Esophagus muscularis mucosa (tissue), 4 donors: ENCODE measurements around the gene MRPL58. TPM values are rescaled to one million over a fixed set of nuclear protein-coding genes. Genes with fewer than 3 reads are reported as not detected.
A peak's percentile ranks its signal among the peaks of the same experiment; 100 is the strongest.

ENCODE experiments used
- DNase-seq: peaks from one replicate; pipeline ENCODE4 v3.0.0-alpha.2; 2017; ENCODE audit errors: extremely low spot score
- H3K27ac ChIP-seq, 4 donors: fragments of 200-600 bp; sonication (generic); replicated peaks in 1 of 4; 1 replicate in 3 of 4; 2 replicates in 1 of 4; pipeline ENCODE4 v1.5.1; 2016 to 2019; ENCODE audit warnings: mild to moderate bottlenecking in 1 of 4
- H3K27me3 ChIP-seq, 4 donors: fragments of 200-600 bp; sonication (generic); one replicate each; pipeline versions ENCODE4 v1.5.1 to v1.6.0; 2016 to 2019
- H3K36me3 ChIP-seq, 4 donors: fragments of 200-600 bp; sonication (generic); one replicate each; pipeline ENCODE4 v1.5.1; 2016 to 2019
- H3K4me1 ChIP-seq, 4 donors: fragments of 200-600 bp; sonication (generic); one replicate each; pipeline ENCODE4 v1.5.1; 2016 to 2019
- H3K4me3 ChIP-seq, 4 donors: fragments of 200-600 bp; sonication (generic); 1 replicate in 2 of 4; 2 replicates in 2 of 4; pipeline ENCODE4 v1.5.1; 2016 to 2019; ENCODE audit warnings: mild to moderate bottlenecking in 4 of 4, moderate library complexity in 1 of 4
- H3K9me3 ChIP-seq, 4 donors: fragments of 200-600 bp; sonication (generic); 1 replicate in 3 of 4; 2 replicates in 1 of 4; pipeline ENCODE4 v1.5.1; 2016 to 2019
- EP300 ChIP-seq: sonication (generic); formaldehyde crosslinking; IDR thresholded peaks from one replicate; pipeline ENCODE4 v1.6.1; 2017; ENCODE audit warnings: antibody characterized with exemption
- POLR2A ChIP-seq: fragments of 450-650 bp; IDR thresholded peaks from one replicate; pipeline ENCODE4 v1.6.1; 2017; ENCODE audit warnings: antibody characterized with exemption, moderate library complexity, mild to moderate bottlenecking, low read depth
- POLR2AphosphoS5 ChIP-seq, 2 donors: sonication (generic); formaldehyde crosslinking; IDR thresholded peaks; one replicate each; pipeline ENCODE4 v1.6.1; 2017; ENCODE audit warnings: antibody characterized with exemption in 2 of 2
- WGBS: methylation state at CpG from one replicate; pipeline ENCODE4 v1.1.5; 2018; 5-methylcytosine and 5-hydroxymethylcytosine counted together
- intact Hi-C: fragments of 100-400 bp; cut with DNase I; formaldehyde crosslinking; loops from one replicate; pipeline ENCODE4 v1.15.1; 2023
- total RNA-seq, 4 donors: library from RNA; depleted of rRNA; stranded (reverse); fragments of >200 nt; gene quantifications; one replicate each; pipeline versions ENCODE4 v1.1.0 to v1.2.1, GENCODE V29; 2016
- TF ChIP-seq, protein P1 (sequence below), 3 experiments: fragments of 200-600 bp in 2 of 3; fragments of 450-650 bp in 1 of 3; sonication (generic) in 2 of 3; IDR thresholded peaks; one replicate each; pipeline ENCODE4 v1.5.1; 2017 to 2019; ENCODE audit warnings: antibody characterized with exemption in 3 of 3, mild to moderate bottlenecking in 2 of 3, moderate library complexity in 1 of 3

The MRPL58 gene
- total RNA-seq, 4 donors from 2014 or later: 34.9 to 47.8 (median 40.2) TPM

GRCh38 chr17:74986206-74986576 lies 26.3 kb upstream of the MRPL58 start:
- TF ChIP-seq, protein P1, sequence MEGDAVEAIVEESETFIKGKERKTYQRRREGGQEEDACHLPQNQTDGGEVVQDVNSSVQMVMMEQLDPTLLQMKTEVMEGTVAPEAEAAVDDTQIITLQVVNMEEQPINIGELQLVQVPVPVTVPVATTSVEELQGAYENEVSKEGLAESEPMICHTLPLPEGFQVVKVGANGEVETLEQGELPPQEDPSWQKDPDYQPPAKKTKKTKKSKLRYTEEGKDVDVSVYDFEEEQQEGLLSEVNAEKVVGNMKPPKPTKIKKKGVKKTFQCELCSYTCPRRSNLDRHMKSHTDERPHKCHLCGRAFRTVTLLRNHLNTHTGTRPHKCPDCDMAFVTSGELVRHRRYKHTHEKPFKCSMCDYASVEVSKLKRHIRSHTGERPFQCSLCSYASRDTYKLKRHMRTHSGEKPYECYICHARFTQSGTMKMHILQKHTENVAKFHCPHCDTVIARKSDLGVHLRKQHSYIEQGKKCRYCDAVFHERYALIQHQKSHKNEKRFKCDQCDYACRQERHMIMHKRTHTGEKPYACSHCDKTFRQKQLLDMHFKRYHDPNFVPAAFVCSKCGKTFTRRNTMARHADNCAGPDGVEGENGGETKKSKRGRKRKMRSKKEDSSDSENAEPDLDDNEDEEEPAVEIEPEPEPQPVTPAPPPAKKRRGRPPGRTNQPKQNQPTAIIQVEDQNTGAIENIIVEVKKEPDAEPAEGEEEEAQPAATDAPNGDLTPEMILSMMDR (IDR thresholded peaks at IDR 0.05): no peak
- TF ChIP-seq POLR2A (no peak), POLR2AphosphoS5 (IDR thresholded peaks at IDR 0.05) (no peak), EP300 (no peak)
- no peaks in the 10 kb centered on the region for H3K36me3 ChIP-seq
- no peak overlapping the region for H3K4me3 ChIP-seq
- intact Hi-C loops: loop anchor here (2.0 to 5.0 kb wide), 2 partner anchors 27 to 46 kb away; partner anchors contain the start of gene MRPL58
- no peaks in the 10 kb centered on the region for H3K9me3 ChIP-seq
- no peak for DNase-seq
- H3K4me1 ChIP-seq: peaks cover 33 to 56% (median 47%) of the 10 kb centered on the region in 4 donors
- no peak overlapping the region for H3K27ac ChIP-seq
- WGBS: 93% methylated on average over 3 of the region's 3 CpGs
- H3K27me3 ChIP-seq: no peaks in the 10 kb centered on the region

DNA sequence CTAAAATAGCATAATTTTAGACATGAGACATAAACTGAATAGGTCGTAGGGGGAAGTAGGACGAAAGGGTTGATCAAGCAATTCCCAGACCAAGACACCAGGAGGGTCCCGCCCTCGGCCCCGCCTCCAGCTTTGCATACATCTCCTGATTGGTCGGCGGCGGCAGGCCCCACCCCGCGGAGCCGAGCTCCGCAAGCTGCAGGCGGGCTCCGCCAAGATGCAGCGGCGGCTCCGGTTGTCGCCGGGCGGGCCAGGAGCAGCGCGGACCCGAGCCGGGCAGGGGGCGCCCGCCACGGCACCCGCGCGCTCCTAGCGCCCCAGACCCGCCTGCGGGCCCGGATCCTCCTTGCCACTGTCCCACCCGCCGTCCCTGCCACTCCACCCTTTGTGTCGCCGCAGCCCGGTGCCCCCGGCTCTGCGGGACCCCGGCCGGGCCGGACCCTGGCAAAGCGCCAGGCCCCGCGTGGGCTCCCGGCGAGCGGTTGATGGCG lies 25.0 kb upstream of the MRPL58 start, which contains the start of gene CDR2L:
CDR2L (plus strand) TSS at position 215 of the 491 bp plus-strand sequence. CDS start 412 bp downstream, outside the sequence.
- Histone ChIP-seq H3K4me3 (peak within 1 kb of the TSS; percentile 73 to 94 (median 90)), H3K27me3 (no peaks in the 10 kb centered on the region), H3K4me1 (peaks cover 33 to 47% (median 37%) of the 10 kb centered on the region in 4 donors), H3K9me3 (no peaks in the 10 kb centered on the region), H3K36me3 (no peaks in the 10 kb centered on the region), H3K27ac (peak within 1 kb of the TSS; percentile 92 to 98 (median 96))
- TF ChIP-seq POLR2A (peak; percentile 67), POLR2AphosphoS5 (IDR thresholded peaks at IDR 0.05) (peak; percentile 90 to 92), EP300 (no peak)
- TF ChIP-seq, protein P1 (IDR thresholded peaks at IDR 0.05): no peak
- WGBS: 0% methylated on average over 2 of the region's 51 CpGs
- DNase-seq: peak; percentile 99
- intact Hi-C loops: loop anchor here (2.0 to 5.0 kb wide), 2 partner anchors 25 to 45 kb away; partner anchors contain the start of gene MRPL58

GRCh38 chr17:74987909-74988711 lies 24.4 kb upstream of the MRPL58 start:
- TF ChIP-seq, protein P1 (IDR thresholded peaks at IDR 0.05): peak; percentile 46 to 62 (median 55)
- TF ChIP-seq EP300: no peak
- peak; percentile 60 to 75 for TF ChIP-seq POLR2AphosphoS5 (IDR thresholded peaks at IDR 0.05)

GRCh38 chr17:74990581-74991105 lies 21.8 kb upstream of the MRPL58 start:
- no peaks in the 10 kb centered on the region for H3K27me3 ChIP-seq
- H3K4me3 ChIP-seq: no peak overlapping the region
- TF ChIP-seq, protein P1 (IDR thresholded peaks at IDR 0.05): no peak
- no peak for TF ChIP-seq POLR2AphosphoS5 (IDR thresholded peaks at IDR 0.05)
- TF ChIP-seq POLR2A: no peak
- no peak for TF ChIP-seq EP300
- intact Hi-C loops: no loop called here
- H3K4me1 ChIP-seq: peaks cover 40 to 51% (median 44%) of the 10 kb centered on the region in 4 donors
- no peaks in the 10 kb centered on the region for H3K9me3 ChIP-seq
- WGBS: 91% methylated on average over 10 of the region's 10 CpGs
- H3K36me3 ChIP-seq: peaks cover 0 to 15% (median 3%) of the 10 kb centered on the region in 4 donors
- DNase-seq: no peak
- H3K27ac ChIP-seq: peak overlapping the region in 2 of 4 donors; percentile 1 to 33

More at GRCh38 chr17:74987909-74988711, 24.4 kb upstream of the MRPL58 start:
- intact Hi-C loops: loop anchor here (2.0 to 5.0 kb wide), 2 partner anchors 25 to 44 kb away; partner anchors contain the start of gene MRPL58
- peak overlapping the region; percentile 92 to 98 (median 96) for H3K27ac ChIP-seq
- H3K4me1 ChIP-seq: peaks cover 34 to 47% (median 38%) of the 10 kb centered on the region in 4 donors
- WGBS: 14% methylated on average over 15 of the region's 76 CpGs
- H3K9me3 ChIP-seq: no peaks in the 10 kb centered on the region
- peak overlapping the region; percentile 73 to 94 (median 90) for H3K4me3 ChIP-seq
- no peaks in the 10 kb centered on the region for H3K36me3 ChIP-seq
- no peaks in the 10 kb centered on the region for H3K27me3 ChIP-seq
- DNase-seq: peak; percentile 94
